ENCODE data around the gene BTG3. TPM values are rescaled to one million over a fixed set of nuclear protein-coding genes. Genes with fewer than 3 reads are reported as not detected.

BTG3 gene
- total and polyA plus RNA-seq, 10 of the 15 experiments (the other 5 are each of a cell fraction or from before 2014, with no cell fraction given), result 15.7 to 74.4 (median 34.8) TPM

GRCh38 chr21:17631195-17631594, 18.5 kb upstream of the BTG3 start:
- Histone ChIP-seq H3K27me3 (replicated peaks in 1 of 2; ENCODE audit: control insufficient read depth in 2 of 2, insufficient read depth in 2 of 2, low read length in 1 of 2) (no peaks in the 10 kb centered on the region), H3K4me1 (ENCODE audit: control insufficient read depth, insufficient read depth, low read length) (no peaks in the 10 kb centered on the region), H3K79me2 (ENCODE audit: control insufficient read depth, insufficient read depth, low read length) (no peaks in the 10 kb centered on the region), H3K9me3 (replicated peaks; ENCODE audit: control insufficient read depth, insufficient read depth, low read length) (no peaks in the 10 kb centered on the region), H4K20me1 (ENCODE audit: control insufficient read depth, insufficient read depth) (no peaks in the 10 kb centered on the region), H3K36me3 (ENCODE audit: control insufficient read depth in 2 of 2, insufficient read depth in 2 of 2, low read length in 1 of 2) (no peaks in the 10 kb centered on the region), H3K4me2 (ENCODE audit: control insufficient read depth, insufficient read depth) (no peak overlapping the region), H3K27ac (ENCODE audit: control insufficient read depth, insufficient read depth) (no peak overlapping the region), H2AFZ (ENCODE audit: control insufficient read depth, low read depth, low read length) (no peak overlapping the region), H3K4me3 (no peak overlapping the region), H3K9ac (ENCODE audit: control insufficient read depth, insufficient read depth, low read length) (no peak overlapping the region)
- WGBS (ENCODE audit: insufficient coverage, insufficient replicate concordance, low lambda C conversion rate, missing lambda C conversion rate), result 12% methylated on average over 4 of the region's 4 CpGs
- TF ChIP-seq FOS (IDR thresholded peaks at IDR 0.05; ENCODE audit: borderline replicate concordance, extremely low read depth, insufficient read length) (no peak), MYC (IDR thresholded peaks at IDR 0.05; ENCODE audit: insufficient read depth, insufficient read length, insufficient replicate concordance, low read length, severe bottlenecking) (no peak), IKZF1 (conservative IDR thresholded peaks at IDR 0.05) (no peak), EED (IDR thresholded peaks at IDR 0.05; ENCODE audit: low read depth) (no peak), MLLT1 (IDR thresholded peaks at IDR 0.05) (no peak), ZNF217 (IDR thresholded peaks at IDR 0.05) (no peak), CHD1 (IDR thresholded peaks at IDR 0.05; ENCODE audit: low read depth, low read length) (no peak), ZBTB4 (CRISPR knock-in tag; IDR thresholded peaks at IDR 0.05) (no peak), SREBF2 (IDR thresholded peaks at IDR 0.05; ENCODE audit: low read length) (no peak), ZBED1 (IDR thresholded peaks at IDR 0.05; ENCODE audit: borderline replicate concordance) (no peak), SIN3A (IDR thresholded peaks at IDR 0.05; ENCODE audit: low read depth, low read length) (no peak), LARP7 (IDR thresholded peaks at IDR 0.05) (no peak), IRF3 (IDR thresholded peaks at IDR 0.05) (no peak), MYB (IDR thresholded peaks at IDR 0.05; ENCODE audit: borderline replicate concordance, low read depth, low read length) (no peak), TAF1 (IDR thresholded peaks at IDR 0.05; ENCODE audit: borderline replicate concordance, low read depth, low read length) (no peak), MEF2A (IDR thresholded peaks at IDR 0.05; ENCODE audit: insufficient read depth, low read depth, low read length) (no peak), ZBTB11 (CRISPR knock-in tag; IDR thresholded peaks at IDR 0.05) (no peak)
- ChIA-PET POLR2A (no interaction called here), SMC1A (ENCODE audit: uncharacterized antibody, unreplicated experiment) (no interaction called here), CTCF (no interaction called here), RAD21 (ENCODE audit: unreplicated experiment) (no interaction called here)
- BruUV-seq (replicated peaks), result no TSS peak
- intact Hi-C loops (cut with micrococcal nuclease; ENCODE audit: unreplicated experiment), result no loop called here
- in situ Hi-C loops (cut with MboI), result no loop called here
- no peak for FAIRE-seq
- DNase-seq (ENCODE audit: low read depth, low spot score), result no peak
- no peak for ATAC-seq

Data from GM12878 (cell line).